ENCODE data around the gene BCAS3.

DNA sequence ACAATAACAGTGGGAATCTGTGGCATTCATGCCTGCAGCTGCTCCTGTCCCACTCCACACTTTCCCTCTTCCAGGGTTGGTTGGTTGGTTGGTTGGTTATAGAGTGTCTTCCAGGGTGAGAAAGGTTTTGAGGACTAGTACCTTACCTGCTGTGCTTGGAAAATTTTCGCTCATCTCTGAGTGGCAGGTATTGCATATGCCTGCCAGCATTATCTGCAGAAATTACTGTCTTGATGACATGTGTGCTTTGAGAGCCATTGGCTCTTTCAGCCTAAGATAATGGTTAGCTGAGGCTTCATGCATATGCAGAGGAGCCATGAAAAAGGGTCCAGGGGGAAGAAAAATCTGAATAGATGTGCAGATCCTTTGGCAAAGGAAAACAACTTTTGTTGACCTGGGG, 131.8 kb downstream of the BCAS3 start:
- TF ChIP-seq, protein P1, sequence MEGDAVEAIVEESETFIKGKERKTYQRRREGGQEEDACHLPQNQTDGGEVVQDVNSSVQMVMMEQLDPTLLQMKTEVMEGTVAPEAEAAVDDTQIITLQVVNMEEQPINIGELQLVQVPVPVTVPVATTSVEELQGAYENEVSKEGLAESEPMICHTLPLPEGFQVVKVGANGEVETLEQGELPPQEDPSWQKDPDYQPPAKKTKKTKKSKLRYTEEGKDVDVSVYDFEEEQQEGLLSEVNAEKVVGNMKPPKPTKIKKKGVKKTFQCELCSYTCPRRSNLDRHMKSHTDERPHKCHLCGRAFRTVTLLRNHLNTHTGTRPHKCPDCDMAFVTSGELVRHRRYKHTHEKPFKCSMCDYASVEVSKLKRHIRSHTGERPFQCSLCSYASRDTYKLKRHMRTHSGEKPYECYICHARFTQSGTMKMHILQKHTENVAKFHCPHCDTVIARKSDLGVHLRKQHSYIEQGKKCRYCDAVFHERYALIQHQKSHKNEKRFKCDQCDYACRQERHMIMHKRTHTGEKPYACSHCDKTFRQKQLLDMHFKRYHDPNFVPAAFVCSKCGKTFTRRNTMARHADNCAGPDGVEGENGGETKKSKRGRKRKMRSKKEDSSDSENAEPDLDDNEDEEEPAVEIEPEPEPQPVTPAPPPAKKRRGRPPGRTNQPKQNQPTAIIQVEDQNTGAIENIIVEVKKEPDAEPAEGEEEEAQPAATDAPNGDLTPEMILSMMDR (conservative IDR thresholded peaks at IDR 0.05), result no peak
- no peak for TF ChIP-seq ZFX (IDR thresholded peaks at IDR 0.05)

Data from C4-2B (cell line).